ENCODE results near the gene GYPC. TPM values are rescaled to one million over a fixed set of nuclear protein-coding genes. Genes with fewer than 3 reads are reported as not detected.
"Not testable (repeated sequence)": the region's sequence is repeated elsewhere in the genome, so short reads cannot be mapped to it uniquely, and the experiment has no call there.

GYPC gene
- 0.15 TPM in 1 of 2 replicates, not detected in the other for total RNA-seq (2014; rRNA removed; shearing (Covaris generic))
- polyA plus RNA-seq (2014; cell fraction: nucleus; rRNA removed) = not detected in 2 replicates

DNA sequence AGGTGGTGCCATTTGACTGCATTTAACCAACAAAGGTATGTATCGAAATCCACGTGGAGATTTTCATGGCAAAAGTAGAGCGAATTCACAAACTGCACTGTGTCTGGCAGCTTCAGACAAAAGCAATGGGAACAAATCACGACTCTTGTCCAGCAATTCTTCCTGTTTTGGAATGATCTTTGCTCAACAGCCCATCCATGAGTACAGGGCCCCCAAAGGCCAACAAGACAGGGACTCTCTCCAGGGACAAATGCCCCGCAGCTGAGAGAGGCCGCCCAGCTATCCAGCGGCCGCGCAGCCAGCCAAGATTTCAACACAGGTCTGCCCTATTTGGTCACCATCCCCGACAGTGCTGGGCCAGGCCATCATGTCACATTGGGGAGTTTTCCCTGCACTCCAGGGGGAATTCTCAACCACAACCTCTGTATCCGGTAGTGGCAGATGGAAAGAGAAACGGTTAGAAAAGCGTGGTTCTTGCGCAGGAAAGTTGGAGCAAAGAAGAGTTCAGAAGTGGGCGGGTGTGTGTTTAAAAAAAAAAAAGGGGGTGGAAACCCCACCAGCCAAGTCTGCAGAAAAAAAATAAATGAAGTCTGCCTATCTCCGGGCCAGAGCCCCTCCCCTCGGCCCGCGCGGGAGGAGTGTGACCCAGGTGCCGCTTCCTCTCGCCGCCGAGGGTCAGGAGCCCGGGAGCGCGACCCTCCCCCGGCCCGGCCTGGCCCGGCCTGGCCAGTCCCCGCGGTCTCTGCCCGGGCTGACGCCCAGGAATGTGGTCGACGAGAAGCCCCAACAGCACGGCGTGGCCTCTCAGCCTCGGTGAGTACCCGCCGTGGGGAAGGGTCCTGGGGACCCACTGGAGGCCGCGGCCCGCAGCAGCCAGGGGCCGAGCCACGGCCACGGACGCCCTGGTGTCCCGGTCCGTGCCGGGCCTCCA lies at the start of gene GYPC:
GYPC (plus strand) TSS at position 659 of the 931 bp plus-strand sequence; CDS start at position 765, 106 bp downstream.
- no peak for DNase-seq (ENCODE audit: extremely low read depth, low read depth)

DNA sequence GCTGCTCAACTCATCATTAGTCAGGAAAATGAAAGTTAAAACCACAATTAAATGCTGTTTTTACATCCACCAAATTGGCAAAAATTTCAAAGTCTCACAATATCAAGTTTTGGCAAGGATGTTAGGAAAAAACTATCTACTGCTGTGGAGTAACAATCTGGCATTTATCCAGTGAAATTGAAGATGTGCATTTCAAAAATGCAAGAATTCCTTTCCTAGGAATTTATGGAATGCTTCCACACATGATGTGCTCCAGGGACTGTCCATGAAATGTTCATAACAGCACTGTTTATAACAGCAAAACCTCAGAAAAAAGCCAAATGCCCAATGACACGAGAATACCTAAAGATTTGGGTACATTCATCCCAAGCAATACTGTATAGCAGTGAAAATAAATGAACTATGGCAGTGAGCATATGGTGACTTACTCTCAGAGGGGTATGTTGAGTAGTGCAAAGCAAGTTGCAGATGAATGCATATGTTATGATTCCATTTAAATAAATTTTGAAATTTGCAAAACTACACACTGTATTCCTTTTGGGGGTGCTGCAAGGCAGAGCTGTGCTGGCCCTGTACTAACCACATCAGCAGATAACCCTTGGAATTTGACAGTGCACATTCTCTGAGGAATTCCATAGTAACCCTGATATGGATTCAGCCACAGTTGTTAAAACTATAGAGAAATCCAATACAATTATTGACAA lies 41.3 kb upstream of the GYPC start:
- DNase-seq (ENCODE audit: extremely low read depth, low read depth) = no peak

- DNase-seq (ENCODE audit: extremely low read depth, low read depth) = no peak
Observed at GRCh38 chr2:126616606-126617069, 39.3 kb upstream of the GYPC start.

GRCh38 chr2:126620302-126620701 lies 35.7 kb upstream of the GYPC start:
- no peak for DNase-seq (ENCODE audit: extremely low read depth, low read depth)

- DNase-seq (ENCODE audit: extremely low read depth, low read depth) = no peak
Observed at GRCh38 chr2:126623000-126623399, 33.0 kb upstream of the GYPC start.

GRCh38 chr2:126627643-126628042 lies 28.3 kb upstream of the GYPC start:
- no peak for DNase-seq (ENCODE audit: extremely low read depth, low read depth)

- no peak for DNase-seq (ENCODE audit: extremely low read depth, low read depth)
Observed at GRCh38 chr2:126634273-126634861, 21.6 kb upstream of the GYPC start.

DNA sequence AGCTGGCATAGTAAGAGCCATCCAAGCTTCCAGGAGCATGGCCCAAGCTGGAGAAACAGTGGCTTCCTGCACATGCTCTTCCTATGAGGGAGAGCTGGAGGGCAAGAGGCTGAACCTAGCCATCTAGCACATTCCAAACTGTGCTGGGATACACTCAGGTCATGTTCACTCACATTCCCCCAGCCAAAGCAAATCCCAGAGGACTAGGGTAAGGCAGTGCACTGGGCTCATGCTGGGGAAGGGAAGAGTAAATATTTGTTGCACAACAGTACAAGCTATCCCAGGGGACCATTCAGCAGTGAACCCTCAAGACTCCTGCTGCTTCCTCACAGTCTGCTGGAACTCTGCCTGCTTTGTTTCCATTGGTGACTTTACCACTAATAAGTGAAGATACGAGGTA lies 20.7 kb upstream of the GYPC start:
- no peak for DNase-seq (ENCODE audit: extremely low read depth, low read depth)

GRCh38 chr2:126635736-126636135 lies 20.2 kb upstream of the GYPC start:
- DNase-seq (ENCODE audit: extremely low read depth, low read depth) = no peak

DNA sequence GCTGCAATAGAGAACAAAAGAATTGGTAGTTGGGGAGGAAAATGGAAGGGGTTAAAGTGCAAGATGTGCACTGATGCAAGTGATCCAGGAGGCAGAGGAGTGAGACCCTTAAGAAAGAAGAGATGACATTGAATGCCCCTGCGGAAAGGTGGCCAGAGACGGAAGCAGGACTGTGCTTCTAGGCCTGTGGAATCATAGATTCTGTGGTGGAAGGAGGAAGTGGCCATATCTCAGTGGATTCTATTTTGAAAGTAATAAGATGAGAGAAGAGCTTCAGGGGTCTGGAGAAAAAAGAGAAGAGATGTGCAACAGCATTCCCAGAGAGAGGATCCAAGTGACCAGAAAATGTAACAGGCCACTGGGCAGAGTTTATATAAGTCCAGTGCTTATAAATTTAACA lies 18.6 kb upstream of the GYPC start:
- DNase-seq (ENCODE audit: extremely low read depth, low read depth) = no peak

DNA sequence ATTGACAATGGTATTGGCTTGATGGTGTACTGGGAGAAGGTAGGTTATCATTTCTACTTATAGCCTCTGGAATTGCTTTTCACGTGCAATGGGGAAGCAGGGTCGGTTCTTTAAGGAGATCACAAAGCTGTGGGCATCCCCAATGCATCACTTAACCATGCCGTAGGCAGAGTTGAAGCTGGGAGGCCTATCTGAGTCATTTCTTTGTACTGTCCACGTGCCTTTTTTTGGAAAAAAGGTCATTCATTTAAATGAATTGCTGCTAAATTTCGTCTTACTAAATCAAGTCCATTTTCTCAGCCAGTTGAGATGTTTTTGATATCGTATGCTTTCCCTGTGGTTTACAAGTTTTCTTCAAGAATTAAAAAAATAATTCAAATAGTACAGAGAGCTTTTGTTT lies 17.2 kb upstream of the GYPC start:
- no peak for DNase-seq (ENCODE audit: extremely low read depth, low read depth)

DNA sequence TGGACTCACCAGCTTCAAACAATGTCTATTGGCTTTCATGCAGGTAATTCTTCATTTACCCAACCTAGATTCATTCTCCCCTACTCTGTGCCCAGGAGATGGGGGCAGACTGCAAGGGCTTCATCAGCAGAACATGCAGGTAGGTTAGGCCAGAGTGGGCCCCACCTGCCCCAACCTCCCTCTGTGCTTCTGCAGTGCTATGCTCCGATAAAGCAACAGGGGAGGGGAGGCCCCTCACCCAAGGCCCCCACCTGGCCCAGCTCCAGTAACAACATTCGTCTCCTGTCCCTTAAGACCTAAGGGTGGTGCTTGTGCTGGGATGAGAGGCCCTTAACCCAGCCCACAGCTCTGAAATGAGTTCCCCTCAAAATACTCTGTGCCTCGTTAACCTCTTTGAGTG lies 16.7 kb upstream of the GYPC start:
- DNase-seq (ENCODE audit: extremely low read depth, low read depth) = no peak

GRCh38 chr2:126641294-126641693 lies 14.7 kb upstream of the GYPC start:
- not testable (repeated sequence) for DNase-seq (ENCODE audit: extremely low read depth, low read depth)

- DNase-seq (ENCODE audit: extremely low read depth, low read depth) = no peak
Observed at GRCh38 chr2:126642031-126642430, 13.9 kb upstream of the GYPC start.

GRCh38 chr2:126643431-126643830 lies 12.5 kb upstream of the GYPC start:
- no peak for DNase-seq (ENCODE audit: extremely low read depth, low read depth)

GRCh38 chr2:126643972-126644371 lies 12.0 kb upstream of the GYPC start:
- DNase-seq (ENCODE audit: extremely low read depth, low read depth) = no peak

- no peak for DNase-seq (ENCODE audit: extremely low read depth, low read depth)
Observed at GRCh38 chr2:126644630-126645191, 11.2 kb upstream of the GYPC start.

DNA sequence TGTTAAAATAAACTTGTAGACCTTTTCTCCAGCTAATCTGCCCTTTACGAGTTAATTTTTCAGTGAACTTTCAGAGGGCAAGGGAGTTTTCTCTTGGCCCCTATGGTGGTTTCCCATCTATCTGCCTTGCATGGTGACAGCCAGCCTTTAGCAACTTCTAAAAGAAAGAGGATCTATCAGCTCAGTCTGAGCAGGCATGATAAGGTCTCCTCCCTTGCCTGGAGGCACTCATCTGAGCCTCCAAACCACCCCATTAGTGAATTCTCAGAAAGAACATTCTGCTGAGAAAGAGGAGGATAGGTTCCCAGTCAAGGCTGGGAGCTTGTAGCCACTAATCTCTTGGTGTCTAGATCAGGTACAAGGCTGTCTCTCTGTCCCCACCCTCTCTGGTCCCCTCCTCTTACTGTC lies 10.7 kb upstream of the GYPC start:
- no peak for DNase-seq (ENCODE audit: extremely low read depth, low read depth)

- no peak for DNase-seq (ENCODE audit: extremely low read depth, low read depth)
Observed at GRCh38 chr2:126646026-126646425, 9.9 kb upstream of the GYPC start.

DNA sequence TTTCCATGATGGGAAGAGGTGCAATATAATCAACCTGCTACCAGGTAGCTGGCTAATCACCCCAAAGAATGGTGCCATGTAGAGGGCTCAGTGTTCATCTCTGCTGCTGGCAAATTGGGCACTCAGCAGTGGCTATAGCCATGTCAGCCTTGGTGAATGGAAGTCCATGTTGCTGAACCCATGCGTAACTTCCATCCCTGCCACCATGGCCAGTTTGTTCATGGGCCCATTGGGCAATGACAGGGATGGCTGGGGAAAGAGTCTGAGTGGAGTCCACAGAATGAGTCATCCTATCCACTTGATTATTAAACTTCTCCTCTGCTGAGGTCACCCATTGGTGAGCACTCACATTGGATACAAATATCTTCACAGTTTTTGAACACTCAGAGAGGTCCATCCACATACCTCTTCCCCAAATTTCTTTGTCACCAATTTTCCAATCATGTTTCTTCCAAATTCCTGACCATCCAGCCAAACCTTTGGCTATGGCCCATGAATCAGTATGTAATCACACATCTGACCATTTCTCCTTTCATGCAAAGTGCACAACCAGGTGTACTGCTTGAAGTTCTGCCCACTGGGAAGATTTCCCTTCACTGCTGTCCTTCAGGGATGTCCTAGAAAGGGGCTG lies 8.1 kb upstream of the GYPC start:
- DNase-seq (ENCODE audit: extremely low read depth, low read depth) = not testable (repeated sequence)

All from NCI-H460 (cell line).